Suprapubic skin (tissue), 4 donors: ENCODE results near the gene MCTP1.

Experiments used
- EP300 ChIP-seq: sonication (generic); formaldehyde crosslinking; IDR thresholded peaks from one replicate; pipeline ENCODE4 v1.6.1; 2017; ENCODE audit warnings: antibody characterized with exemption
- POLR2A ChIP-seq, 2 donors: fragments of 450-650 bp; IDR thresholded peaks; one replicate each; pipeline ENCODE4 v1.6.1; 2017; ENCODE audit warnings: antibody characterized with exemption in 2 of 2, mild to moderate bottlenecking in 2 of 2, moderate library complexity in 2 of 2
- POLR2AphosphoS5 ChIP-seq, 3 donors: sonication (generic); formaldehyde crosslinking; IDR thresholded peaks; one replicate each; pipeline ENCODE4 v1.6.1; 2017; ENCODE audit warnings: antibody characterized with exemption in 3 of 3
- TF ChIP-seq, protein P1 (sequence below), 2 donors: fragments of 200-600 bp in 1 of 2; fragments of 450-650 bp in 1 of 2; sonication (generic) in 1 of 2; IDR thresholded peaks; one replicate each; pipeline ENCODE4 v1.5.1; 2016 to 2019; ENCODE audit warnings: antibody characterized with exemption in 2 of 2, mild to moderate bottlenecking in 1 of 2, moderate library complexity in 1 of 2

DNA sequence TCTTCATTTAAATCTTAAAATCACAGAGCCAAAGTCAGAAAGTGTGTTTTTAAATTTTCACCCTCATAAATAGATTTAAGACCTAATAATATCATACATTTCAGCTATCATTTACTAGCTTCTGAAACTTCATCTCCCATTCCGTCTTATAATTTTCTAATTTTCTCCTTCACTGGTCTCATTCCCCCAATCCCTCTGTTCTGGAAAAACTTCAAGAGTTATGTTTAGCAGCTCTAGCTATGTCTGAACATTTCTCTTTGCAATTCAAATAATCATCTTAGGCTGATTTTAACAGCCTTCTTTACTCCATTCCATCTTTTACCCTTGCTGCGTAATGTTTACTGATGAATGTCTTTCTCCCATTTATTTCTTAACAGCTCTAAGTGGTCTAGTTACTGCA is 474.0 kb downstream of the MCTP1 start:
- TF ChIP-seq POLR2A (IDR thresholded peaks at IDR 0.05): no peak
- no peak for TF ChIP-seq POLR2AphosphoS5 (IDR thresholded peaks at IDR 0.05)
- TF ChIP-seq, protein P1, sequence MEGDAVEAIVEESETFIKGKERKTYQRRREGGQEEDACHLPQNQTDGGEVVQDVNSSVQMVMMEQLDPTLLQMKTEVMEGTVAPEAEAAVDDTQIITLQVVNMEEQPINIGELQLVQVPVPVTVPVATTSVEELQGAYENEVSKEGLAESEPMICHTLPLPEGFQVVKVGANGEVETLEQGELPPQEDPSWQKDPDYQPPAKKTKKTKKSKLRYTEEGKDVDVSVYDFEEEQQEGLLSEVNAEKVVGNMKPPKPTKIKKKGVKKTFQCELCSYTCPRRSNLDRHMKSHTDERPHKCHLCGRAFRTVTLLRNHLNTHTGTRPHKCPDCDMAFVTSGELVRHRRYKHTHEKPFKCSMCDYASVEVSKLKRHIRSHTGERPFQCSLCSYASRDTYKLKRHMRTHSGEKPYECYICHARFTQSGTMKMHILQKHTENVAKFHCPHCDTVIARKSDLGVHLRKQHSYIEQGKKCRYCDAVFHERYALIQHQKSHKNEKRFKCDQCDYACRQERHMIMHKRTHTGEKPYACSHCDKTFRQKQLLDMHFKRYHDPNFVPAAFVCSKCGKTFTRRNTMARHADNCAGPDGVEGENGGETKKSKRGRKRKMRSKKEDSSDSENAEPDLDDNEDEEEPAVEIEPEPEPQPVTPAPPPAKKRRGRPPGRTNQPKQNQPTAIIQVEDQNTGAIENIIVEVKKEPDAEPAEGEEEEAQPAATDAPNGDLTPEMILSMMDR (IDR thresholded peaks at IDR 0.05): no peak
- no peak for TF ChIP-seq EP300
